AG09319 (cell line): ENCODE results near the gene SYT5.

Source experiments
- DNase-seq: peaks from one replicate; pipeline ENCODE4 v3.0.0-alpha.2; 2010; ENCODE audit warnings: low read depth; ENCODE audit errors: extremely low read depth
- TF ChIP-seq, protein P1 (sequence below): IDR thresholded peaks from 2 replicates; pipeline ENCODE4 v1.5.1; 2011; ENCODE audit warnings: low read depth, mild to moderate bottlenecking, inconsistent platforms, low read length, moderate library complexity

SYT5 gene

DNA sequence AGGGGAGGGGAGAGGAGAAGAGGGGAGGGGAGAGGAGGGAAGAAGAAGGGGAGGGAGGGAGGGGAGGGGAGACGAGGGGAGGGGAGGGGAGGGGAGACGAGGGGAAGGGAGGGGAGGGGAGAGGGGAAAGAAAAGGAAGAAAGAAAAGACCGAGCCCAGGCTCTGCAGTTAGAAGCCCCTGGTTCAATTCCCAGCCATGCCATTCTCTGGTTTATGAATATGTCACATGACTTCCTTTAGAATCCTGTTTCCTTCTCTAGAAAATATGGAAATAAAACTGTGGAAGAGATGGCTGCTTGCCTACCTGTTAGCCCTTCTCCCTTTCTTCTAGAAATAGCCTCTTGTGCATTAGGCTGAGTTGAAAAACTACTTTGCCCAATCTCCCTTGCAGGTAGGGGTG, 45.4 kb downstream of the SYT5 start:
- DNase-seq: no peak
- TF ChIP-seq, protein P1, sequence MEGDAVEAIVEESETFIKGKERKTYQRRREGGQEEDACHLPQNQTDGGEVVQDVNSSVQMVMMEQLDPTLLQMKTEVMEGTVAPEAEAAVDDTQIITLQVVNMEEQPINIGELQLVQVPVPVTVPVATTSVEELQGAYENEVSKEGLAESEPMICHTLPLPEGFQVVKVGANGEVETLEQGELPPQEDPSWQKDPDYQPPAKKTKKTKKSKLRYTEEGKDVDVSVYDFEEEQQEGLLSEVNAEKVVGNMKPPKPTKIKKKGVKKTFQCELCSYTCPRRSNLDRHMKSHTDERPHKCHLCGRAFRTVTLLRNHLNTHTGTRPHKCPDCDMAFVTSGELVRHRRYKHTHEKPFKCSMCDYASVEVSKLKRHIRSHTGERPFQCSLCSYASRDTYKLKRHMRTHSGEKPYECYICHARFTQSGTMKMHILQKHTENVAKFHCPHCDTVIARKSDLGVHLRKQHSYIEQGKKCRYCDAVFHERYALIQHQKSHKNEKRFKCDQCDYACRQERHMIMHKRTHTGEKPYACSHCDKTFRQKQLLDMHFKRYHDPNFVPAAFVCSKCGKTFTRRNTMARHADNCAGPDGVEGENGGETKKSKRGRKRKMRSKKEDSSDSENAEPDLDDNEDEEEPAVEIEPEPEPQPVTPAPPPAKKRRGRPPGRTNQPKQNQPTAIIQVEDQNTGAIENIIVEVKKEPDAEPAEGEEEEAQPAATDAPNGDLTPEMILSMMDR: no peak

DNA sequence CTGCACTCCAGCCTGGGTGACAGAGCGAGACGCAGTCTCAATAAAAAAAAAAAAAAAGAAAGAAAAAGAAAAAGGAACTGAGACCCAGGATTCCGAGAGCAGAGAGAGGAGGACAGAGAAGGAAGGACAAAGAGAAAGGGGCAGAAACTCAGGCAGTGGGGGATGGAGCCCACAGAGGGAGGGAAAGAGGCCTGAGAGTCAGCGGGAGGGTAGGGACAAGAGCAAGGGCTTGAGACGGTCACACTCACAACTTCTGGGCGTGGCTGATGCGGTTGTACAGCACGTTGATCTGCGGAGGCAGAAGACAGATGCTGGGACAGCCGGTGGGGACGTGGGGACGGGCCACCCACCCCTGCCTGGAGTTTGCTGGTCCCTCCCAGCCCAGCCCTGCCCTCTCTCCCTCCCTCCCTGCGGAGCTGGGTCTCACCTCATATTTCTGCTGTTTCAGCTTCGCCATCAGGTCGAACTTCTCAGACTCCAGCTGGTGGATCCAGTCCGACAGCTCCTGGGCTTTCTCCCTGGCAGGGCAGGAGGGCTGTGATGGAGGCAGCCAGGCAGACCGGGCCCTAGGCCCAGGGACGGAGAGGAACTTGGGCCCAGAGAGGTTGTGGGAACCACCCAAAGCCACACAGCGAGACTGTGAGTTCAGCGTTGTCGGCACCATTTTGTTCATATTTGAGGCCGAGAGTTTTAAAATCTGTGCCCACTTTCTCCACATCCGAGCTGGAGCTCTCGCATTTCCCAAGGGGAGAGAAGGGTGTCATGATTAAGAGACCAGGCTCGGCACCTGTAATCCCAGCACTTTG, 46.2 kb downstream of the SYT5 start:
- no peak for DNase-seq
- TF ChIP-seq, protein P1: no peak

DNA sequence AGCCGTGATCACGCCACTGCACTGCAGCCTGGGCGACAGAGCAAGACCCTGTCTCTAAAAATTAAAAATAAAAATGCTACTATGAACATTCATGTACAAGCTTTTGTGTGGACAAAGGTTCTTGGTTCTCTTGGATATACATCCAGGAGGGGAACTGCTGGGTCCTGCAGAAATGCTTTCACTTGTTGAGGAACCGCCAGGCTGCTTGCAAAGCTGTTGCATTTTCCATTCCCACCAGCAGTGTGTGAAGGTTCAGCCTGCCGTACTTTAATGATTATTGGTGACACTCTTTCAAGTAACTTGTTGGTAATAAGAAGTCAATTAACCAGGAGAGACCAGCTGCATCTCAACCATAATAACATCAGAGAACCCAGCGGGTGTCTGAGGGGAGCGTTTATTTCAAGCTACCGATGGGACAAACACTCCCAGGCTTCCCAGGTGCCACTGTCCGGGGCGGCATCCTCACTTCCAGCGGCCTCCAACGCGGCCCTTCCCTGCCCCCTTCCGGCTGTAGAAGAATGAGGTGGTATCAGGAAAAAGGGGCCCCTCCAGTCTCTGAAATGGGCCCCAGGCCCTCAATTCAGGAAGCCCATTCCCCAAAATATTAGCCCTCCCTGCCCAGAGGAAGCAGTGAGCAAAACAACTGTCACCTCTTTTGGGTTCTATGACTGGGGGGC, 47.5 kb downstream of the SYT5 start:
- DNase-seq: no peak
- TF ChIP-seq, protein P1: no peak

DNA sequence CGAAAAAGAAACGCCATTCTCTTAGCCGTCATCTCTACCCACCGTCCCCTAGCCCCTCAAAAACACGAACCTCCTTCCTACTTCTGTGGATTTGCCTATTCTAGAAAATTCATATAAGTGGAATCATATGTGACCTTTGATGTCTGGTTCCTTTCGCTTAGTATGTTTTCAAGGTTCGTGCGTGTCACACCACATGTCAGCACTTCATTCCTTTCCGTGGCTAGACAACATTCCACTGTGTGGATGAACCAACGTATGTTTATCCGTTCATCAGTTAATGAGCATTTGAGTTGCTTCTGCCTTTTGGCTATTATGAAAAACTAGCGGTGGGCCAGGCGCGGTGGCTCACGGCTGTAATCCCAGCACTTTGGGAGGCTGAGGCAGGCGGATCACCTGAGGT, 48.7 kb downstream of the SYT5 start:
- TF ChIP-seq, protein P1: no peak

More for the DNA sequence above, 48.7 kb downstream of the SYT5 start:
- no peak for DNase-seq
